Panc1 (cell line): ENCODE measurements around the gene PPP2R2B.

ENCODE experiments used
- POLR2AphosphoS5 ChIP-seq: IDR thresholded peaks from 2 replicates; pipeline ENCODE4 v1.6.1; 2012; ENCODE audit warnings: mild to moderate bottlenecking, low read depth, low read length, moderate library complexity
- SIN3A ChIP-seq: IDR thresholded peaks from 2 replicates; pipeline ENCODE4 v1.6.1; 2012; ENCODE audit warnings: low read depth, mild to moderate bottlenecking, low read length, moderate library complexity, borderline replicate concordance; ENCODE audit not compliant: insufficient read depth
- TF ChIP-seq, protein P1 (sequence below): fragments of 450-650 bp; IDR thresholded peaks from 2 replicates; pipeline ENCODE4 v1.5.1; 2017; ENCODE audit warnings: mild to moderate bottlenecking
- TF ChIP-seq, protein P2 (sequence below), 2 experiments: IDR thresholded peaks; 2 replicates each; pipeline ENCODE4 v1.6.1; 2011 to 2012; ENCODE audit warnings: low read depth in 2 of 2, control low read depth in 1 of 2, low read length in 1 of 2, mild to moderate bottlenecking in 1 of 2, moderate library complexity in 1 of 2; ENCODE audit not compliant: insufficient read depth in 1 of 2

GRCh38 chr5:146574713-146575112, 303.8 kb downstream of the PPP2R2B start:
- TF ChIP-seq SIN3A (no peak), POLR2AphosphoS5 (no peak)
- TF ChIP-seq, protein P1, sequence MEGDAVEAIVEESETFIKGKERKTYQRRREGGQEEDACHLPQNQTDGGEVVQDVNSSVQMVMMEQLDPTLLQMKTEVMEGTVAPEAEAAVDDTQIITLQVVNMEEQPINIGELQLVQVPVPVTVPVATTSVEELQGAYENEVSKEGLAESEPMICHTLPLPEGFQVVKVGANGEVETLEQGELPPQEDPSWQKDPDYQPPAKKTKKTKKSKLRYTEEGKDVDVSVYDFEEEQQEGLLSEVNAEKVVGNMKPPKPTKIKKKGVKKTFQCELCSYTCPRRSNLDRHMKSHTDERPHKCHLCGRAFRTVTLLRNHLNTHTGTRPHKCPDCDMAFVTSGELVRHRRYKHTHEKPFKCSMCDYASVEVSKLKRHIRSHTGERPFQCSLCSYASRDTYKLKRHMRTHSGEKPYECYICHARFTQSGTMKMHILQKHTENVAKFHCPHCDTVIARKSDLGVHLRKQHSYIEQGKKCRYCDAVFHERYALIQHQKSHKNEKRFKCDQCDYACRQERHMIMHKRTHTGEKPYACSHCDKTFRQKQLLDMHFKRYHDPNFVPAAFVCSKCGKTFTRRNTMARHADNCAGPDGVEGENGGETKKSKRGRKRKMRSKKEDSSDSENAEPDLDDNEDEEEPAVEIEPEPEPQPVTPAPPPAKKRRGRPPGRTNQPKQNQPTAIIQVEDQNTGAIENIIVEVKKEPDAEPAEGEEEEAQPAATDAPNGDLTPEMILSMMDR: no peak
- TF ChIP-seq, protein P2, sequence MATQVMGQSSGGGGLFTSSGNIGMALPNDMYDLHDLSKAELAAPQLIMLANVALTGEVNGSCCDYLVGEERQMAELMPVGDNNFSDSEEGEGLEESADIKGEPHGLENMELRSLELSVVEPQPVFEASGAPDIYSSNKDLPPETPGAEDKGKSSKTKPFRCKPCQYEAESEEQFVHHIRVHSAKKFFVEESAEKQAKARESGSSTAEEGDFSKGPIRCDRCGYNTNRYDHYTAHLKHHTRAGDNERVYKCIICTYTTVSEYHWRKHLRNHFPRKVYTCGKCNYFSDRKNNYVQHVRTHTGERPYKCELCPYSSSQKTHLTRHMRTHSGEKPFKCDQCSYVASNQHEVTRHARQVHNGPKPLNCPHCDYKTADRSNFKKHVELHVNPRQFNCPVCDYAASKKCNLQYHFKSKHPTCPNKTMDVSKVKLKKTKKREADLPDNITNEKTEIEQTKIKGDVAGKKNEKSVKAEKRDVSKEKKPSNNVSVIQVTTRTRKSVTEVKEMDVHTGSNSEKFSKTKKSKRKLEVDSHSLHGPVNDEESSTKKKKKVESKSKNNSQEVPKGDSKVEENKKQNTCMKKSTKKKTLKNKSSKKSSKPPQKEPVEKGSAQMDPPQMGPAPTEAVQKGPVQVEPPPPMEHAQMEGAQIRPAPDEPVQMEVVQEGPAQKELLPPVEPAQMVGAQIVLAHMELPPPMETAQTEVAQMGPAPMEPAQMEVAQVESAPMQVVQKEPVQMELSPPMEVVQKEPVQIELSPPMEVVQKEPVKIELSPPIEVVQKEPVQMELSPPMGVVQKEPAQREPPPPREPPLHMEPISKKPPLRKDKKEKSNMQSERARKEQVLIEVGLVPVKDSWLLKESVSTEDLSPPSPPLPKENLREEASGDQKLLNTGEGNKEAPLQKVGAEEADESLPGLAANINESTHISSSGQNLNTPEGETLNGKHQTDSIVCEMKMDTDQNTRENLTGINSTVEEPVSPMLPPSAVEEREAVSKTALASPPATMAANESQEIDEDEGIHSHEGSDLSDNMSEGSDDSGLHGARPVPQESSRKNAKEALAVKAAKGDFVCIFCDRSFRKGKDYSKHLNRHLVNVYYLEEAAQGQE (IDR thresholded peaks at IDR 0.05; ENCODE audit: insufficient read depth in 1 of 2, low read depth in 2 of 2, low read length in 1 of 2): no peak
